GM18519 (cell line): ENCODE measurements around the gene CELSR1.
"Not testable (repeated sequence)": the region's sequence is repeated elsewhere in the genome, so short reads cannot be mapped to it uniquely, and the experiment has no call there.

ENCODE experiments used
- ATAC-seq: cut with Tn5 transposase; IDR thresholded peaks from one replicate; pipeline ENCODE4 v1.9.1; 2021; ENCODE audit warnings: mild to moderate bottlenecking, moderate library complexity; ENCODE audit not compliant: unreplicated experiment, low FRiP score

CELSR1 gene

DNA sequence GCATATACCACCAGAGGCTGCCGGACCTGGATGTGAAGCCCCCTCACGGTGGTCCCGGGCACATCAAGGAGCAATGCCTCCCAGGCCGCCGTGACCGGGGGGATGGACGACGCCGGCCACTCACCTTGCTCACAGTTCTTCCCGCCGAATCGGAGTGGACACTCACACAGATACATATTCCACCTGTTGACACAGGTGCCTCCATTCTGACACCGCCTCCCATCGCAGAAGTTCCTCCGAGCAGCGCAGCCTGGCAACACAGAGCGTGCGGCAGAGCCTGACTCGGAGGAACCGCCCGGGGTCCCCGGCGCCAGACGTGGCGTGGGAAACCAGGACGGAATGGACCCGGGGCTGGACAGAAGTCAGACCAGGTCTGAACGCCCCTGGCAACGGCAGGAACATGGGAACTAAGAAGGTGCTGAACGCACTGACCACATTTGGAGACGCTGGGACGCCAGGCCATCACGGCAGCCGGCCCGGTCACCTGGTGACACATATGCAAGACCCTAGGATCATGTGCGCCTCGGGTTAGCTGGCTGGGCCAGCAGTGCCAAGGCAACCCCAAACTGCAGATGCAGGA is 127.7 kb downstream of the CELSR1 start:
- no peak for ATAC-seq

DNA sequence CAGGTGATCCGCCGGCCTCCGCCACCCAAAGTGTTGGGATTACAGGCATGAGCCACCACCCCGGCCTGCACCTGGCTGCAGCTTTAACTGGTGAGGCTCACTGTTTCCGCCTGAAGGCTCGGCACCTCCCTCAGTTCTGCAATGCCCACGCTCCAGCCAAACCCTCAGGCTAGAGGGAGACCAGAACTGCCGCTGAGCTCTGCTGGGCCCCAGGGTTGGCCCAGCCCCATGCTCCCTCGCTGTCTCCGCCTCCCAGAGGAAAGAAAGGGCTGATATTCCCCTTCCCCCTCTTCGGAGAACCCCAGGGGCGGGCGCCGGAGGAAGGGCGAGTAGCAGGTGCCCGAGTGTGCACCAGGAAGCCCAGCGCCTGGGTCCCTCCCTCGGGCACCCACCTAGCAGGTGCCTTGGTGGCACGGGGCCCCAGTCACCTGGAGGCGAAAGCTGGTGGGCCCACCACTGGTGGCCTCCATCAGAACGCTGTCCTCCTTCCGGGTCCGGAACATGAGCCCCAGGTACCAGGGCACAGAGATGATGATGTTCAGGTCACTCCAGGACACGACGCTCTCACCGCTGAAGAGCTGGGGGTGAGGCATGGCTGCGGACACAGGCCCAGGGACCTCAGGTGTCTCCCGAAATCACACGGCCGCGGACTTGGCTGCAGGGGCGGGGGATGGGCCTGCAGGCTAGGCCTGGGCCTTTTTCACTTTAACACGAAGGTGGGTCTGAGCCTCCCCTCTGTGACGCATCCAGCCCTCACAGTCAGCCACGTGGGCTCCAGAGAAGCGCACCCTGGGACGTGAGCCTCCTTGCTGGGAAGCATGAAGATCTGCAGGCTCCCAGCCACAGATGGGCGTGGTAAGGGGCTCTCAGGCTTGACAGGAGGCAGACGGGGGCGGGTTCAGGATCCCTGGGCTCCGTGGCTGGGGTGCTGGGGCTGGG is 128.6 kb downstream of the CELSR1 start:
- ATAC-seq, result no peak

- no peak for ATAC-seq
These were observed 129.7 kb downstream of the CELSR1 start for GRCh38 chr22:46407748-46408147.

DNA sequence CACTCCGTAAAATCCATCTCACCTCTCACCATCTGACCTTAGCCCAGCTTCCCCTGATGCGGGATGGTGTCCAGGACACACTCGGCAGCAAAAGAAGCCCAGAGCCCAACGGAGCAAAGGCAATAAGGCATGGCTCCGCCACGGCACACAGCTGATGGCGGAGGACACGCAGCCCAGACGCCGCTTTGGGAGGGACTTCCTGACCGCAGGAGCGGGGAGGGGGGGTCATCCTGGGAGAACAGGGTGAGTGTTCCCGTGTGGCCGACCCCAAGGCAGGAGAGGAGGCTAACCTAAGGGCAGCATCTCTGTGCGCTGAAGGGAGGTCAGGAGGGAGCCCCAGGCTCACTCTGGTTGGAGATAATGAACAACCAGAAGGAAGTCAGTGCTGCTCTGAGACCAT is 130.6 kb downstream of the CELSR1 start:
- ATAC-seq, result no peak

- no peak for ATAC-seq
These were observed 131.1 kb downstream of the CELSR1 start for GRCh38 chr22:46406349-46406748.

DNA sequence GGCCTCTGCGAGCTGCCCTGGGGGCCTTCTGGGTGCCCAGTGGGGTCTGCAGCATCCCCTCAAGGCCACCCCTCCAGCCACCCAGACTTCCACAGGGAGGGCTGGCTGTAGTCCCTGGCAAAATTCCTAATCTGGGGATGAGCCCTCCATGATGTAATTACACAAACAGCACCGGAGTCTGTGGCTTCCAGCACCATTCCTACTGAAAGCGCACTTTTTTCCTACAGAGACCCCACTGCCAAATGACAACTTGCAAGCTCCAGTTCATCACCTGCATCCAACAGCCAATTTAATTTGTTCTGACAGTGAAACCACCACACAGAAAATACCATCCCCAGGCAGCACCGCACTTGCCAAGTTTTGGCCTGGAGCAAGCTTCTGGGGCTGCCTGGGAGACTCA is 131.5 kb downstream of the CELSR1 start:
- ATAC-seq, result no peak

- ATAC-seq, result not testable (repeated sequence)
These were observed 133.5 kb downstream of the CELSR1 start for GRCh38 chr22:46403880-46404279.

DNA sequence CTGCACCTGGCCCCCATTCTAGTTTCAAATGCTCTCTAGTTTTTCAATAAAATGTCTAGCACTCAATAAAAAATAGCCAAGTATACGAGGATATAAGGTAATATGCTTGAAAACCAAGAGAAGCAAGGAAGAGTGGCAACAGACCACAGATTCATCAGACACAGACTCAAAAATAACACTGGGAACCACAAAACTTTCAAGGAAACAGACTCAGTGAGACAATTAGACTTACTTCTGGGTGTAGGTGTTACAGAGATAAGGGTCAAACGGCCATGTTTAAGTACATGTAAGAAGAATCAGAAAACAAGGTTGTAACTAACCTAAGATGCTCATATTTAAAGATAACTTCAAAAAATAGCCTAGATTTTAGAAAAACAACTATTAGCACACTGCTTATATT is 134.9 kb downstream of the CELSR1 start:
- ATAC-seq, result no peak

DNA sequence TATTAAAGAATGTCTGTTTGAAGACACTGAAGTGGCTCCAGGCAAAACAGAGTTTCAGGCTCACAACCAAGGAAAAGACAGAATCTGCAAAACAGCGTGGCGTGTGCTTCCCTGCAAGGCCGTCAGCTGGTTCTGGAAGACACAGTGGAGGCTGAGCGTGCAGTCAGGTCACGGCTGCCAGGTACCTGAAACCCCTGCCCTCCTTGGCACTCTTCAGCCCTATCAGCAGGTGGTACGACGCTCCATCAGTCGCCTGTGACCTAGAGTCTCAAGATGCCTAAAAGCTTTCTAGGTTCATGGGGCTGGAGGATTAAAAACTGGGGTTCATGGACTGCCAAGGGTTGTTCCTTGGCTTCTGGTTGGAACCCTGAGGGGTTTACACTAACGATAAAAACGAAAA is 136.1 kb downstream of the CELSR1 start:
- no peak for ATAC-seq

DNA sequence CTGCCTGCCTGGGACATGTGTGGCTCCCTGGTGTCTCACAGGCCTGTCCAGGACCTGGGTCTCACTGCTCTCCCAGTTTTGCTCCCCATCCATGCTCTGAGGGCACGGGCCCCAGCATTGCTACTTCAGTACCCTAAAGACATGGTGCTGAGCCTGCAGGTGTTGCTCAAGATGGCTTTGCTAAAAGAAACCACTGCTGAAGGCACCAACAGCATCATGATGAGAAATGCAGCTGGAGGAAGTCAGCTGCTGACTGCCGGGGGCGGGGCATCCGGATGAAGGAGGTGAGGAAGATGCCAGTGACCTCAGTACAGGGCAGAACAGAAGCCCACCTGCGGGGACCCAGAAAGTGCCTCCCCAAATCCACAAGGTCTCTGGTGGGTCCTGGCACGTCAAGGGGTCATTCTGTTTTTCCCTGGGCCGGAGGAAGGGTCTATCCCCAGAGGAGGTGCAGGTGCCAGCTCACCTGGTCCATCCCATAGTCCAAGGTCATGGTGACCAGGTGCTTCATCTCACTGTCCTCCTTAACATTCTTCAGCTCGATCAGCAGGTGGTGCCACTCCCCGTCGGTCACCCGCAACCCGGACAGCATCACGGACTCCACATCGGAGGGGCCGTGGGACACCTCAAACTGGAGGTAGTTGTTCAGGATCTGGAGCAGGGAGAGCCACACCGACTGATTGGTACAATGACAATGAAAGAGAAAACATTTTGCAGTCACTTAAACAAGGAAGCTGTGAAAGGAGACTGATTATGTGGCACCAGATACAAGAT is 138.0 kb downstream of the CELSR1 start:
- no peak for ATAC-seq

- ATAC-seq, result no peak
These were observed 139.5 kb downstream of the CELSR1 start for GRCh38 chr22:46397951-46398350.

DNA sequence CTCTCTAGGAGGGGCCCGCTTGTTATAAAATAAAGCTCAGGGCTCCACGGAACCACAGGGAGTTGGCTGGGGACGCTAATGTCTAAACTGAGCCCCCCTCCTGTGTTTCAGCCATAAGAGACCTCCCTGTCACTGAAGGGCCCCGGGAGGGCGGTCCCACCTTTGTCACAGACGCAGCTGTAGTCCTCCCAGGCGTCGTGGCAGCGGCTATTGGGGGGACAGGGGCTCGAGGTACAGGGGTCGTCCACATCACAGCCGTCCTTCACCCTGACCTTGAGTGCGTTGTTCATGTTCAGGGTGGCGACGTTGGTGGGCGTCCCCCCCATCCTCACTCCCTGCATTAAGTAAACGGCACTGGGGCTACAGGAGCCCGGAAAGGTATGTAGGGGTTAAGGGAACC is 139.9 kb downstream of the CELSR1 start:
- no peak for ATAC-seq

DNA sequence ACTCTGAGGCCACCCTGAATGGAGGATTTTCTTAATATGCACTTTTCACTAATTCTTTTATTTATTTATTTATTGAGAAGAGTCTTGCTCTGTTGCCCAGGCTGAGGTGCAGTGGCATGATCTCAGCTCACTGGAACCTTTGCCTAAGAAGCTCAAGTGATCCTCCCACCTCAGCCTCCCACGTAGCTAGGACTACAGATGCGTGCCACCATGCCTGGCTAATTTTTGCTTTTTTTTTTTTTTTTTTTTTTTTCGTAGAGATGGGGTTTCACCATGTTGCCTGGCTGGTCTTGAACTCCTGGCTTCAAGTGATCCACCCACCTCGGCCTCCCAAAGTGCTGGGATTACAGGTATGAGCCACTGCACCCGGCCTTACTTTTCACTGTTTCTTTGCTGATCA is 140.4 kb downstream of the CELSR1 start:
- not testable (repeated sequence) for ATAC-seq

DNA sequence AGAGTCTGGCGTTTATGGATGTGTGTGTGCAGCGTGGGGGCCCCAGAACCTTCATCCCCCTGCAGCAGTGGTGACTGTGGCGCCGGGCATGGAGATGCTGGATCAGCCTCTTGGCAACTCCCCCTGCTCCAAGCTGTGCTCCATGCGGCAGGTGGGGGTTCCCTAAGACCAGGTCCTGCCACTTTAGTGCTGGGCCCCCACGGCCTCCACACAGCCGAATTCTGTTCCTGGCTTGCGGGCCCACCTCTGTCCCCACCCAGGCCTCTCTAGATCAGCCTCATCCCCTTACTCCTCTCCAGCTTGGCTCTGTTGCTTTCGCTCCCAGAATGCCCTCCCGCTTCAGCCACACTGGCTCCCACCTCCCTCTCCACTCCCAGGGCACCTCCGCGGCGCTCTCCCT is 142.3 kb downstream of the CELSR1 start:
- ATAC-seq, result no peak

DNA sequence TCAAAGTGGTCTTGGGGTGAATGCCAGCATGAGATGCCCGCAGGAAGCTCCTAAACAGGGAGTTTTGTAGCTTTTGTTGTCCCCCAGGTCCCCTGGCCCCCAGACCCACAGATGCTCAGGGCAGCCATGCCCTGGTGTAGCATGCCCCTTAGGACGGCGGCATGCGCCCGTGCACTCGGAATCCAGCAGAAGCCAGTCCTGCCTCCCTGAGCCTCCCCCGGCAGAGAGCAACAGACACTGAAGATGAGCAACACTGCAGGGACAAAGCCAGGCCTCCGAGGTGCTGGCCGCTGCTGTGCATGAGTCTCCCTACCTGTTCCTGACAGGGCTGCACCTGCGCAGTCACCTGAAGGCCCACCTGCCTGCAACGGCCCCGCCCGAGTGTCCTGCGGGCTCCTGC is 142.8 kb downstream of the CELSR1 start:
- ATAC-seq, result no peak

DNA sequence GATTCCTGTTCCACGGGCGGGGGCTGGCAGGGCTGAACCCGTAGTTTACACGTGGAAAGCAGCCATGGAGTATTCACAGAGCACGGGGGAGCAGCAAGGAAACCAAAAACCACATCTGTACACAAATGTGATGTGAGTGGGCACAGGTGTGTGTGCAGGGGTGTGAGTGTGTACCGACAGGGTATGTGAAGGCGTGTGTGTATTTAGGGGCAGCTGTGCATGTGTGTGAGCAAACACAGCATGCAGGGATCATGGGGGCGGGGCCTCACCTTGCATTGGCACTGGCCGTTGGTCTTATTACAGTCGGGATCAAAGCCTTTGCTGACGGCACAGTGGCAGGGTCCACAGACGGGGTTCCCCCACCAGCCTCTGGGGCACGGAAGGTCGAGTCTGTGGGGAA is 143.5 kb downstream of the CELSR1 start:
- ATAC-seq, result no peak

GRCh38 chr22:46392137-46392844 is 145.1 kb downstream of the CELSR1 start:
- ATAC-seq, result no peak

DNA sequence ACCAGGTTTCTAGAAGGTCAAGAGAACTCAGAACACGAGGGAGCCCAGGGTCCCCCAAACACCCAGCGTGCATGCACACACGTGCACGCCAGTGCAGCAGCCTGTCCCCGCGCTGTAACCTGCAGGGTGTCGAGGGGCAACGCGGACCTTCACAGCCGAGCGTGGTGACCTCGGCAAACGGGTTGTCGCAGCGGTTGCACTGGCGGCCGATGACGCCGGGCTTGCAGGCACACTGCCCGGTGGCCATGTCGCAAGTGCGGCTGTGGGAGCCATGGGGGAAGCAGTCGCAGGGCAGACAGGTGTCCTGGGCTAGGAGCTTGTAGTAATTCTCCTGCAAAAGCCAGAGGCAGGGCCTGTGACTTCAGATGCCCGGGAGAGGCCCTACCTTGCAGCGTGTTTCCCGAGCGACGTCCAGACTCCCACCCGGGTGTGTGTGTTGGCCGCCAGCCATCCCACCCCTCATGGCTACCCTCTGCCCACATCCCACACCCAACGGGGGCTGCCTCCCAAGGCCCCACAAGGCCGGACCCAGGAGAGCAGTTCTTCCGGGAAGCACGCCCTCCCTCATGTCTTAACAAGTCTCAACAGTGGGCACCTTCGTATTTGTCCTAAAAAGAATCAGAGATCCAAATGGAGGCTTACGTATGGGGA is 145.8 kb downstream of the CELSR1 start:
- no peak for ATAC-seq

- no peak for ATAC-seq
These were observed 146.6 kb downstream of the CELSR1 start for GRCh38 chr22:46390652-46391301.
